NOMO-1 treated with DMSO at 0.1 percent for 48 hours (cell line): ENCODE data around the gene GLRB.
A peak's percentile ranks its signal among the peaks of the same experiment; 100 is the strongest.
"Not testable (repeated sequence)": the region's sequence is repeated elsewhere in the genome, so short reads cannot be mapped to it uniquely, and the experiment has no call there.

Experiments
- DNase-seq: peaks from one replicate; lab custom pipeline; 2025; ENCODE audit not compliant: unreplicated experiment; lab: John Stamatoyannopoulos, UW

GLRB gene

GRCh38 chr4:157127571-157127970 is 51.6 kb downstream of the GLRB start:
- DNase-seq, result no peak

- DNase-seq, result no peak
Observed at GRCh38 chr4:157128395-157128794, 52.4 kb downstream of the GLRB start.

GRCh38 chr4:157141976-157142375 is 66.0 kb downstream of the GLRB start:
- no peak for DNase-seq

- no peak for DNase-seq
Observed at GRCh38 chr4:157143369-157143768, 67.4 kb downstream of the GLRB start.

- no peak for DNase-seq
Observed at GRCh38 chr4:157151711-157152110, 75.8 kb downstream of the GLRB start.

GRCh38 chr4:157165935-157166610 is 90.1 kb downstream of the GLRB start:
- DNase-seq, result no peak

GRCh38 chr4:157170321-157170720 is 94.4 kb downstream of the GLRB start:
- DNase-seq, result no peak

- DNase-seq, result no peak
Observed at GRCh38 chr4:157172011-157172410, 96.1 kb downstream of the GLRB start.

- DNase-seq, result not testable (repeated sequence)
Observed at GRCh38 chr4:157180268-157180667, 104.3 kb downstream of the GLRB start.

GRCh38 chr4:157184300-157184699 is 108.3 kb downstream of the GLRB start:
- no peak for DNase-seq

- no peak for DNase-seq
Observed at GRCh38 chr4:157185363-157185762, 109.4 kb downstream of the GLRB start.

- no peak for DNase-seq
Observed at GRCh38 chr4:157195374-157195773, 119.4 kb downstream of the GLRB start.

- DNase-seq, result no peak
Observed at GRCh38 chr4:157196046-157196445, 120.1 kb downstream of the GLRB start.

- no peak for DNase-seq
Observed at GRCh38 chr4:157204634-157205244, 128.8 kb downstream of the GLRB start.

- peak; percentile 0 for DNase-seq
Observed at GRCh38 chr4:157217708-157218107, 141.8 kb downstream of the GLRB start.

GRCh38 chr4:157219711-157220370 is 143.9 kb downstream of the GLRB start:
- DNase-seq, result no peak

- DNase-seq, result no peak
Observed at GRCh38 chr4:157220371-157220881, 144.5 kb downstream of the GLRB start, which contains the start of gene GRIA2. TSS of gene GRIA2 (plus strand) at chr4:157220728. CDS start at chr4:157221043, 315 bp downstream.

- no peak for DNase-seq
Observed at GRCh38 chr4:157221426-157221894, 145.5 kb downstream of the GLRB start.
